ENCODE data around the gene CASZ1.

The CASZ1 gene

DNA sequence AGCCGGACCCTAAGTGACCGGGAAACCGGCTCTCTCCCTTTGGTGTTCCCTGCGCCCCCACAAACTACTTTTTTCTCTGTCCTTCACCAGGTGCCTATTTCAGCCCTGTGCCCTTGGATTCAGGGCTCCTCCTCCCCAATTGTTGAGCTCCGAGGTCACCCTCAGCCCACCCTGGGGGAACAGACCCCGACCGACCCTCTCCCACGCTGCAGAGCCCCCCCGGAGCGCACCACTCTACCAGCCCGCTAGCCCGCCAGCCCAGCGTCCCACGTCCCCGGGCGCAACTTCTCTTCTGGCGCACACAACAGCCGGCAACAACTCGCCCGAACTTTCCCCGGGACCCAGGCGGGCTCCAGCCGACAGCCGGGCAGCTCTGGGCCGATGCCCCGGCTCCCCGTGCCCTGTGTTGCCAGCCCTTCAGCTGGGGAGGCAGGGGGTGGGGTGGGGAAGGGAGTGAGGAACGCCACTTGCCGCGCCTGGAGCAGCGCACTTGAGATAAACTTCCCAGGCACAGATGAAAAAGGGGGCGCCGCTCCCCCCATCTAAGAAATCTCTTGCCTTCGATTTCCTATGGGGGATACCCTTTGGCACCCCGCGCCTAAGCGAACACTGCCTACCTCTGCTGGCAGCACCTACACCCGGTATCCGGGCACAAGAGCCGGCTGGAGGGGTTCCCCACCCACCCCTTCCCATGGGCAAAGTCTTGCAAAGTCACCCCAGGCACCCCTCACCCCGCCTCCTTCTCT lies 997 bp downstream of the CASZ1 start:
- Histone ChIP-seq H3K27ac (no peak overlapping the region), H3K36me3 (no peaks in the 10 kb centered on the region), H3K27me3 (peaks cover 100% of the 10 kb centered on the region), H3K9me3 (no peaks in the 10 kb centered on the region), H3K4me3 (ENCODE audit: low read depth in 1 of 2, low read length in 1 of 2) (no peak overlapping the region), H3K4me1 (ENCODE audit: control insufficient read depth in 1 of 2, insufficient read depth in 1 of 2, low read depth in 1 of 2, low read length in 1 of 2) (peaks cover 3 to 15% of the 10 kb centered on the region in 2 experiments)
- TF ChIP-seq, protein P1, sequence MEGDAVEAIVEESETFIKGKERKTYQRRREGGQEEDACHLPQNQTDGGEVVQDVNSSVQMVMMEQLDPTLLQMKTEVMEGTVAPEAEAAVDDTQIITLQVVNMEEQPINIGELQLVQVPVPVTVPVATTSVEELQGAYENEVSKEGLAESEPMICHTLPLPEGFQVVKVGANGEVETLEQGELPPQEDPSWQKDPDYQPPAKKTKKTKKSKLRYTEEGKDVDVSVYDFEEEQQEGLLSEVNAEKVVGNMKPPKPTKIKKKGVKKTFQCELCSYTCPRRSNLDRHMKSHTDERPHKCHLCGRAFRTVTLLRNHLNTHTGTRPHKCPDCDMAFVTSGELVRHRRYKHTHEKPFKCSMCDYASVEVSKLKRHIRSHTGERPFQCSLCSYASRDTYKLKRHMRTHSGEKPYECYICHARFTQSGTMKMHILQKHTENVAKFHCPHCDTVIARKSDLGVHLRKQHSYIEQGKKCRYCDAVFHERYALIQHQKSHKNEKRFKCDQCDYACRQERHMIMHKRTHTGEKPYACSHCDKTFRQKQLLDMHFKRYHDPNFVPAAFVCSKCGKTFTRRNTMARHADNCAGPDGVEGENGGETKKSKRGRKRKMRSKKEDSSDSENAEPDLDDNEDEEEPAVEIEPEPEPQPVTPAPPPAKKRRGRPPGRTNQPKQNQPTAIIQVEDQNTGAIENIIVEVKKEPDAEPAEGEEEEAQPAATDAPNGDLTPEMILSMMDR (IDR thresholded peaks at IDR 0.05) = no peak

DNA sequence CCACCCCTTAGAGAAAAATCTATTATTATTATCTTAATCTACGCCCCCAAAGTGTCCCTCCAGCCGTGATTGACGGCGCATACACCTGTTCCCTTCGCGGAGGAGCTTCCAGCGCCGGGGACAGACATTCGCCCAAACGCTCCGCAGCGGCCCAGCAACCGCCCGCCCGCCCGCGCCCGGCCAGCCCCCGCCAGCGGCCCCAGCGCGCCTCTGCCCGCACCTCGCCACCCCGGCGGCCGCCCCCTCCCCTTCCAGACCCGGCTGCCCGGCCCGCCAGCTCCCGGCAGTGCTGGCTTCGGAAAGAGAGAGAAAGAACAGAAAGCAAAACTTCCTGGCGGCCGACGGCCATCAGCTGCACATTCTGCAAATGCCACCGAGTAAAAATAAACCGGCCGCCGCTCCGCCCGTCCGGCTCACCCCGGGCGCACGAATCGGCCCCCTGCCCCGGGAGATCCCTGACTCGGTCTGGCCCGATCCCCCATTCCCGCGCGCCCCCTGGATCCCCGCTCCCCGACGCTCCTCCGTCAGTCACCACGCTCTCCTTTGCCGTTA lies 1.6 kb downstream of the CASZ1 start:
- Histone ChIP-seq H3K4me3 (ENCODE audit: low read depth in 1 of 2, low read length in 1 of 2) (no peak overlapping the region), H3K36me3 (no peaks in the 10 kb centered on the region), H3K9me3 (no peaks in the 10 kb centered on the region), H3K4me1 (ENCODE audit: control insufficient read depth in 1 of 2, insufficient read depth in 1 of 2, low read depth in 1 of 2, low read length in 1 of 2) (peaks cover 3 to 15% of the 10 kb centered on the region in 2 experiments), H3K27me3 (peaks cover 100% of the 10 kb centered on the region), H3K27ac (no peak overlapping the region)
- TF ChIP-seq, protein P1 (IDR thresholded peaks at IDR 0.05) = no peak

DNA sequence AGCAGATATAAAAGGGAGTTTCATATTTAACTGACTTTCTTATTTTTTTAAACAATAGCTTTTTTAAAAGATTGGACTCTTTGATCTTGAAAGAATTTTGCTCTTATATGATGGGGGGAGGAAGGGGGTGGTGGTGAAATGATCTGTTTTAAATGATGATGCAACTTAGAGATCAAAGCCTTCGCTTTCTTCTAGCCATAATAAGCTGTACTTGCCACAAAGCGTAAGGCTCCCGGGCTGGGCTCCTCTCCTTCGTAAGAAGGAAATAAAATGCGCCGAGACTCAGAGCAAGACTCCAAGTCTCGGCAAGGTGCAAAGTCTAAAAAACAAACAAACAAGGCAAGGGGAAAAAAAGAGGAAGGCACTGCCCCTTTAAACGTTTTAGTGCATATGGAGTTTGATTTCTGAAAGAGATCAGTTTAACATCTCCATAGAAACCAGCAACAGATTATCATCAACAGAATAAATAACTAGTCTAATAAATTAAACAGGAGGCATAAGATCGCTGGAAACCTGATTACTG lies 3.3 kb downstream of the CASZ1 start:
- H3K9me3 ChIP-seq = no peaks in the 10 kb centered on the region
- no peak overlapping the region for H3K4me3 ChIP-seq (ENCODE audit: low read depth in 1 of 2, low read length in 1 of 2)
- no peaks in the 10 kb centered on the region for H3K36me3 ChIP-seq
- peaks cover 100% of the 10 kb centered on the region for H3K27me3 ChIP-seq
- no peak overlapping the region for H3K27ac ChIP-seq
- TF ChIP-seq, protein P1 (IDR thresholded peaks at IDR 0.05) = no peak
- peaks cover 3 to 15% of the 10 kb centered on the region in 2 experiments for H3K4me1 ChIP-seq (ENCODE audit: control insufficient read depth in 1 of 2, insufficient read depth in 1 of 2, low read depth in 1 of 2, low read length in 1 of 2)

DNA sequence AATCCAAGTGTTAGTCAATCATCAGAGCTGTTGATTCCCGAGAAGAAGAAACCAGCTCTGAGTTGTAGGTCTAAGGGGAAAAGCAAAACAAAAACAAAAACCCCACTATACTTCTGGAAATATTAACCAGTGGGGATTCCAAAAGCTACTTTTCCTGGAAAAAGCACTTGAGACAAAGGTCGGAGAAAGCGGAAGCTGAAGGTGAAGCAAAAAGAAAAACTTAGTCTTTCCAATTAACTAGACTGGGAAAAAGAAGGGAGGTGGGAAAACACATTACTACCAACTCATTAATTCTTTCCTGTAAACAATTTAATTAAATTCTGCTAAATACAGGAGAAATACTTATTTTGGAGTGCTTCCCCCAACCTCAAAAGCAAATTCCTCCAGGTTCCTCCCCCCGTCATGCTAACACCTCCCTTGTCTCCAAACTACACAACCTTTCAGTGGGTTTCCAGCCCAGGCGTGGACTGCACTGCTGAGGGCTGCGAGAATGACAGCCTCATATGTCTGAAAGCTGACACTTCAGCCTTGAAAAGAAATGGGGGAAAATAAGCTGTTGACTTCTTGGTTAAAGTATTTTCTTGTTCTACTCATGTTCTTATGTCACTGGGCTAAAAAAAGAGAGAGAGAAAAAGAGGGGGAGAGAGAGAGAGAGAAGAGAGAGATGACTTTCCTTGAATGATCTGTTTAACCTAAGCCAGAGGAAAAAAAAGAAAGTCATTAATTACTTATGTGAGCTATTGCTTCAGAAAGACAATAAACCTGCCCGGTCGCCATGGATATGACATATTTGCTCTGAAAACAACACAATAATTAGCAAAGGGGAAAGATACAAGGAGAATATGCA lies 5.1 kb downstream of the CASZ1 start:
- Histone ChIP-seq H3K36me3 (no peaks in the 10 kb centered on the region), H3K4me3 (ENCODE audit: low read depth in 1 of 2, low read length in 1 of 2) (no peak overlapping the region), H3K9me3 (no peaks in the 10 kb centered on the region), H3K4me1 (ENCODE audit: control insufficient read depth in 1 of 2, insufficient read depth in 1 of 2, low read depth in 1 of 2, low read length in 1 of 2) (peaks cover 3 to 15% of the 10 kb centered on the region in 2 experiments), H3K27ac (no peak overlapping the region), H3K27me3 (peaks cover 95% of the 10 kb centered on the region)
- TF ChIP-seq, protein P1 (IDR thresholded peaks at IDR 0.05) = no peak

DNA sequence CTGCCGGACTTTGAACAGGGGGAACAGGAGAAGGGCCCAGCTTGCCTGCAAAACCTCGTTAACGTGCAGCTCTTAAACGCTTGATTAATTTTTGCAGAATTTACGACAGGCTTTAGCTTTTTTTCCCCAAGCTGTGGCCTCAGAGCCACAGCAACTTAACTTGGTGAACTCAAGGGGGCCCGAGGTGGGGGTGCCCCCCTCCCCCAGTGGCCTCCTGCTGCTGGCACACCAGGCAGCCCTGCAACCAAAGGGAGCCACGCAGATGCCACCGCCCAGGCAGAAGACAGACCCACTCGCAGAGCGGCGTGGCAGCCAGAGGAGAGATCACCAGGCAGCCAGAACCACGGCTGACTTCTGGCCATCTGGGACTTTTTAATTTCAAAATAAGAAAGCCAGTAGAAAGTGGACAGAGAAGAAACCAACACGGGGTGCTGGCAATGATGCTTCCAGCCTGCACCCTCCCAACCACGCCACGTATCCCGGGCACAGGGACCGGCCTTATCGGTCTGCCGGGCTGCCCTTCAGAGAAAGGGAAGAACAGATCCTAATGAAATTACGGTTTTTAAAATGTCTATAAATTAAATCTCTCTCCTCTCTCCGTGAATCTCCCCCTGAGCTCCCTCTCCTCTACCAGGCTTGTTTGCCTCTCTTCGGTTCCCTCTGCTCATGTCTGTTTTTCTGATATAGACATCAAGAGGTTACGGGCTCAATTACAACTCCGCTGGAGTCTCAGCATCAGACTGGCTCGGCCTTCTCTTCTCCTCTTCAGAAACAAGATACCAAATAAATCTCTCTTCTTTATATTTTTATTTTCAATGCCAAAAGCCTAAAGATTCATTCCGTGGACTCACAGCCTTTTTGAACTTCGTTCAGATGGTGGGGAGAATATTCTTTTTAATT lies 6.4 kb downstream of the CASZ1 start:
- peaks cover 3 to 12% of the 10 kb centered on the region in 2 experiments for H3K4me1 ChIP-seq (ENCODE audit: control insufficient read depth in 1 of 2, insufficient read depth in 1 of 2, low read depth in 1 of 2, low read length in 1 of 2)
- no peak overlapping the region for H3K4me3 ChIP-seq (ENCODE audit: low read depth in 1 of 2, low read length in 1 of 2)
- no peaks in the 10 kb centered on the region for H3K36me3 ChIP-seq
- H3K9me3 ChIP-seq = no peaks in the 10 kb centered on the region
- TF ChIP-seq, protein P1 (IDR thresholded peaks at IDR 0.05) = no peak
- H3K27ac ChIP-seq = no peak overlapping the region
- peaks cover 83% of the 10 kb centered on the region for H3K27me3 ChIP-seq
